Activated CD8-positive, alpha-beta T cell treated with anti-CD3 and anti-CD28 coated beads for 36 hours (primary cell): ENCODE measurements around the gene LRRC34. TPM values are rescaled to one million over a fixed set of nuclear protein-coding genes. Genes with fewer than 3 reads are reported as not detected.

Source experiments
- ATAC-seq: fragments of 200-7000 bp; cut with Tn5 transposase; one replicate; pipeline ENCODE4 v1.10.0; 2021; ENCODE audit warnings: mild to moderate bottlenecking, moderate library complexity
- CTCF ChIA-PET: fragments of 350-600 bp; sonication (Branson Sonifier 250); formaldehyde crosslinking; loops from one replicate; lab custom pipeline; 2021; ENCODE audit warnings: antibody characterized with exemption; lab: Charles Lee
- POLR2A ChIA-PET: fragments of 350-600 bp; sonication (Branson Sonifier 250); formaldehyde crosslinking; loops from one replicate; lab custom pipeline; 2021; ENCODE audit warnings: antibody characterized with exemption; lab: Charles Lee
- DNase-seq: peaks from one replicate; pipeline ENCODE4 v3.0.0-alpha.2; 2020
- H3K27ac Mint-ChIP-seq: one replicate; pipeline ENCODE4 v1.8.0; 2021; ENCODE audit warnings: mild to moderate bottlenecking, mixed read lengths
- H3K27me3 Mint-ChIP-seq: one replicate; pipeline ENCODE4 v1.8.0; 2021; ENCODE audit warnings: mixed read lengths
- H3K36me3 Mint-ChIP-seq: one replicate; pipeline ENCODE4 v1.8.0; 2021; ENCODE audit warnings: low read depth, mixed read lengths
- H3K4me1 Mint-ChIP-seq: one replicate; pipeline ENCODE4 v1.8.0; 2021; ENCODE audit warnings: low read depth, mixed read lengths
- H3K4me3 Mint-ChIP-seq: one replicate; pipeline ENCODE4 v1.8.0; 2021; ENCODE audit warnings: mild to moderate bottlenecking, moderate library complexity, mixed read lengths
- H3K9me3 Mint-ChIP-seq: one replicate; pipeline ENCODE4 v1.8.0; 2021; ENCODE audit warnings: mixed read lengths
- CTCF ChIP-seq: fragments of 200-600 bp; IDR thresholded peaks from one replicate; pipeline ENCODE4 v1.8.0; 2022; ENCODE audit warnings: antibody characterized with exemption, mild to moderate bottlenecking
- intact Hi-C: fragments of 100-400 bp; cut with micrococcal nuclease; formaldehyde crosslinking; loops from one replicate; pipeline ENCODE4 v1.10.0; 2022
- total RNA-seq, 2 experiments: library from RNA; stranded (reverse); gene quantifications; one replicate each; pipeline ENCODE4 v1.2.3, GENCODE V29; 2021

LRRC34 gene
- total RNA-seq, 2 experiments from 2014 or later, result 6.6 to 6.8 TPM

DNA sequence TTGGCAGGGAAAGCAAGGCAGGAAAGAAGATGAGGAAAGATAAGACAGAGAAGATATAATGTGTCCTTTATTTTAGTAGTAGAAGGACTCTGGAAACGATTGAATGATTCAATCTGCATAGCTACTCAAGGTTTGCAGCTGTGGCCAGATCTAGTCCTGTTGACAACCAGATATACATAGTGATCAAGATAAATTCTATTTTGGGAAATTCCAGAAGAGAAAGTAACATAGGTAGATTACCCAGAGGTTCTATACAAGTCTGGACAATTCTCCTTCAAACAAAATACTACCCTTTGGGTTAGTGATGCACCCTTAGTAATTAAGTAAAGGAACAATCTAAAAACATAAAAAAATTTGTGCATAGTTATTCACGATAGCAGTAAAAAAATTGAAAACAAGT is 57.2 kb downstream of the LRRC34 start:
- no peak for TF ChIP-seq CTCF
- H3K4me1 Mint-ChIP-seq, result peaks cover 24% of the 10 kb centered on the region
- peaks cover 2% of the 10 kb centered on the region for H3K9me3 Mint-ChIP-seq
- no peak overlapping the region for H3K4me3 Mint-ChIP-seq
- no peak for DNase-seq
- peaks cover 7% of the 10 kb centered on the region for H3K27me3 Mint-ChIP-seq
- H3K36me3 Mint-ChIP-seq, result no peaks in the 10 kb centered on the region
- ATAC-seq, result no peak
- intact Hi-C loops, result no loop called here
- H3K27ac Mint-ChIP-seq, result no peak overlapping the region
- ChIA-PET POLR2A (no interaction called here), CTCF (no interaction called here)

- H3K27me3 Mint-ChIP-seq, result peaks cover 7% of the 10 kb centered on the region
- H3K4me3 Mint-ChIP-seq, result no peak overlapping the region
- POLR2A ChIA-PET, result interaction anchor here (0.6 kb wide), 1 partner anchor 213 kb away, joined by 5 read pairs; no protein-coding TSS in a partner anchor
- no peak for TF ChIP-seq CTCF
- H3K4me1 Mint-ChIP-seq, result peaks cover 17% of the 10 kb centered on the region
- CTCF ChIA-PET, result interaction anchor here (0.8 to 1.2 kb wide), 2 partner anchors 8 to 9 kb away, joined by 3 read pairs; no protein-coding TSS in a partner anchor
- no peak overlapping the region for H3K27ac Mint-ChIP-seq
- ATAC-seq (no peak), DNase-seq (no peak)
- intact Hi-C loops, result no loop called here
- no peaks in the 10 kb centered on the region for H3K36me3 Mint-ChIP-seq
- H3K9me3 Mint-ChIP-seq, result peaks cover 2% of the 10 kb centered on the region
Measured at GRCh38 chr3:169754711-169755110, 58.0 kb downstream of the LRRC34 start.

DNA sequence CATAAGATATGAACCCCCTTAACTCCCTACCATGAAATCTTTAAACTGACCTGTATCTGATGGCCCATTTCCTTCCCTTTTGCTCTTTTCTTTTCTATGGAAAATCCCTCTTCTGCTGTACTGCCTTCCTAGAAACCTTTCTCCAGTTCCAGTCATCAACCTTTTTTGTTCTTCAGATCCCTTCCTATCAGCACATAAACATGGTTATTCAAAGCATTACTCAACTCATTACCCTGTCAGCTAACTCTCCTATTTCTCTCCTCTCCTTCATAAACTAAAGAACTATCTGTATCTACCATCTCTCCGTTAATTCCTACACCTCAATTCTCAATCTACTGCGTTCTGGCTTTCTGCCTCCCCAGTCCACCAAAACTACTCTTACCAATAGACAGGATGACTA is 60.8 kb downstream of the LRRC34 start:
- DNase-seq (no peak), ATAC-seq (no peak)
- Mint-ChIP-seq H3K27me3 (peaks cover 25% of the 10 kb centered on the region), H3K36me3 (no peaks in the 10 kb centered on the region), H3K27ac (no peak overlapping the region), H3K4me1 (peaks cover 7% of the 10 kb centered on the region), H3K4me3 (no peak overlapping the region), H3K9me3 (no peaks in the 10 kb centered on the region)
- no peak for TF ChIP-seq CTCF
- CTCF ChIA-PET, result no interaction called here
- intact Hi-C loops, result no loop called here
- POLR2A ChIA-PET, result no interaction called here

DNA sequence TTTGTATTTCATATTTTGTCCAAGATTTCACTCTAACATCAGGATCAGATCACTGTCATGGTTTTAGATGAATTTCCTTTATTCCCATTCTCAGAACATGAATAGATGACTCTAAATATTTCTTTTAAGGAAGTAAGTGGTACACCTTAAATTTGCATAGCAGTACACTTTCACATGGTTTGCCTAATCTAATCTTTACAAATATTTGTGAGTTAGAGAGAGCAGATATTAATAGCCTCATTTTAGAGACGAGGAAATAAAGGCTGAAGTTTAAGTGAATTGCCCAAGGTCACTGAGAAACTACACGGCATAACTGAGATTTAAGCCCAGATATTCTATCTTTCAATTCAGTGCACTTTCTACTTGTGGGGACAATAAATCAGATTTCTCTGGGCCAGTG is 62.0 kb downstream of the LRRC34 start:
- Mint-ChIP-seq H3K27me3 (peaks cover 33% of the 10 kb centered on the region), H3K4me1 (peaks cover 7% of the 10 kb centered on the region), H3K9me3 (no peaks in the 10 kb centered on the region), H3K36me3 (no peaks in the 10 kb centered on the region), H3K27ac (no peak overlapping the region), H3K4me3 (no peak overlapping the region)
- ChIA-PET POLR2A (no interaction called here), CTCF (no interaction called here)
- no peak for ATAC-seq
- DNase-seq, result no peak
- TF ChIP-seq CTCF, result no peak
- intact Hi-C loops, result no loop called here

DNA sequence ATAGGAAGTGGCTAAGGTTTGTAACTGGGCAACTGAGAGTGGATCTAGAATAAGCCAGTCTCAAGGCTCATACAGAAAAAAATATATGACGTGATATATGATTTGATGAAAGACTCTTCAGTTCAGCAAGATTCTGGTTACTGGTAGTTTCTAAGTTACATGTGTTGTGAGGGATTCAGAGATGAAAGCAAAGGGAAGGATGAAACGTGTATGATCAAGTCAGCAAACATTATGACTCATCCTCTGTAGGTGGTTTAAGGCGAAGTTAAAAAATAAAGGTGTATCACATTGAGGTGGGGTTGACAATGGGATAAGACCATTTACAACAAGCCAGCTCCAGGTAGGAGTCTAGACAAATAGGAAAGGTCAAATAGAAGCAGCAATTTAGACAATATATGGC is 64.0 kb downstream of the LRRC34 start:
- no peaks in the 10 kb centered on the region for H3K36me3 Mint-ChIP-seq
- H3K9me3 Mint-ChIP-seq, result no peaks in the 10 kb centered on the region
- H3K27ac Mint-ChIP-seq, result no peak overlapping the region
- ATAC-seq (peak; percentile 82), DNase-seq (no peak)
- intact Hi-C loops, result no loop called here
- H3K4me1 Mint-ChIP-seq, result peaks cover 10% of the 10 kb centered on the region
- H3K4me3 Mint-ChIP-seq, result no peak overlapping the region
- ChIA-PET CTCF (no interaction called here), POLR2A (interaction anchor here (1.2 kb wide), 1 partner anchor 599 kb away, joined by 3 read pairs; no protein-coding TSS in a partner anchor)
- TF ChIP-seq CTCF, result no peak
- peaks cover 35% of the 10 kb centered on the region for H3K27me3 Mint-ChIP-seq
